BLaER1 (cell line): ENCODE results near the gene RAB34.

Source experiments
- H3K27ac ChIP-seq: shearing (Covaris generic); formaldehyde crosslinking; 2 replicates; pipeline ENCODE4 v1.8.1; 2022
- H3K27me3 ChIP-seq: shearing (Covaris generic); formaldehyde crosslinking; 2 replicates; pipeline ENCODE4 v1.8.1; 2022
- H3K36me3 ChIP-seq: shearing (Covaris generic); formaldehyde crosslinking; 2 replicates; pipeline ENCODE4 v1.8.1; 2022
- H3K4me1 ChIP-seq: shearing (Covaris generic); formaldehyde crosslinking; 2 replicates; pipeline ENCODE4 v1.8.1; 2022
- H3K4me2 ChIP-seq: shearing (Covaris generic); formaldehyde crosslinking; 2 replicates; pipeline ENCODE4 v1.8.1; 2022
- H3K4me3 ChIP-seq: shearing (Covaris generic); formaldehyde crosslinking; 2 replicates; pipeline ENCODE4 v1.8.1; 2022
- H3K9ac ChIP-seq: shearing (Covaris generic); formaldehyde crosslinking; 2 replicates; pipeline ENCODE4 v1.8.1; 2022
- H3K9me3 ChIP-seq: shearing (Covaris generic); formaldehyde crosslinking; 2 replicates; pipeline ENCODE4 v1.8.1; 2022
- H4K20me1 ChIP-seq: shearing (Covaris generic); formaldehyde crosslinking; 2 replicates; pipeline ENCODE4 v1.8.1; 2022
- Cebpa-rat ChIP-seq: shearing (Covaris generic); IDR thresholded peaks from 2 replicates; pipeline ENCODE4 v1.8.1; 2022

Gene RAB34, protein sequence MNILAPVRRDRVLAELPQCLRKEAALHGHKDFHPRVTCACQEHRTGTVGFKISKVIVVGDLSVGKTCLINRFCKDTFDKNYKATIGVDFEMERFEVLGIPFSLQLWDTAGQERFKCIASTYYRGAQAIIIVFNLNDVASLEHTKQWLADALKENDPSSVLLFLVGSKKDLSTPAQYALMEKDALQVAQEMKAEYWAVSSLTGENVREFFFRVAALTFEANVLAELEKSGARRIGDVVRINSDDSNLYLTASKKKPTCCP

DNA sequence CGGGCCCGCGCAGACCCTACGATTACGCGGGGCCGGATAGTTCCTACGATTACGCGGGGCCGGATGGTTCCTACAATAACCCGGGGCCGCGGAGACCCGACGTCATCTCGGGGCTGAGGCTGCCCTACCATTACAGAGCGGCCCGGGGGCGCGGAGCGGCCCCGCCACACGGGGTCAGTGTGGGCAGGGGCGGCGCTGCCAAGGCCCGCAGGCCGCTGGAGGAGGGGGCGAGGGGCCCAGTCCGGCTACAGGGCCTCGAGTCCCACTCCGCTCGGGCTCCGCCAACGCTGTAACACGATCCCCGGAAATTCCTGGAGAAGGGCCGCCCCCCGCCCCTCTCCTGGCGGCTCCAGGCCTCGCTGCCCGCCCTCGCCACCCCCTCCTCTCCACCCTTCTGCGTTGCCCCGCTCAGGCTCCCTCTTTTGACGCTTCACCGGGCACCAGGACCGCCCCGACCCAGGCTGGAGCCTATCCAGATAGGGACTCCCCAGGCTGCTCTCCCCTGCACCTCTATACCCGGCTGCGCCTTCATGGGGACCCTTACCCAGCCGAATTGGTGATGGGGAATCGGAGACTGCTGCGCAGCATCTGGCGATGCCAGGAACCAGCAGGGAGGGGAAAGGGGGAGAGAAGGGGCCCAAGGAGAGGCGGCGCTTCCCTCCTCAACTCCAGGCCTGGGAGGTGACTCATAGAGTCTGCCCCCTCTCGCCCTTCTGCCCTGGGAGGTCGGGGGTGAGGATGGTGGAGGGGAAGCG is at the start of gene RAB34:
TSS of gene RAB34 (minus strand) at position 291 of the 755 bp plus-strand sequence. CDS start 602 bp downstream, outside the sequence.
- peaks cover 55% of the 10 kb centered on the region for H4K20me1 ChIP-seq
- H3K27ac ChIP-seq = peak within 1 kb of the TSS; percentile 99
- peak within 1 kb of the TSS; percentile 98 for H3K4me2 ChIP-seq
- no peaks in the 10 kb centered on the region for H3K9me3 ChIP-seq
- peak within 1 kb of the TSS; percentile 84 for H3K4me3 ChIP-seq
- peaks cover 67% of the 10 kb centered on the region for H3K4me1 ChIP-seq
- peak within 1 kb of the TSS; percentile 98 for H3K9ac ChIP-seq
- no peaks in the 10 kb centered on the region for H3K27me3 ChIP-seq
- H3K36me3 ChIP-seq = peaks cover 54% of the 10 kb centered on the region
- TF ChIP-seq Cebpa-rat = no peak

DNA sequence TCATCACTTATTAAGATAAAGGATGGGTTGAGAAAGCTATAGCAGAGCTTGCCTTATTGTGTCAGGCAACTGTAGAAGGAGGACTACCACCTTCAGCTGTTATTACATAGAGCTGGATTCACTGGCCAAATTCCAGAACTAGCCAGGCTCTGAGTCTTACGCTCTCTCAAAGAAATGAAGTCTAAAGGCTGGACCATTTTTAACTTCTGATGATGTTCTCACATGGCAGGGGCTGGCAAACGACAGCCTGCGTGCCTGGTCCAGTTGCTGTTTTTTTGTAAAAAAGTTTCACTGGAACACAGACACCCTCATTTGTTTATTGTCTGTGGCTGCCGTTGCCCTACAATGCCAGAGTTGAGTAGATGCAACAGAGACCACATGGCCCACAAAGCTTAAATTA is 47.4 kb upstream of the RAB34 start:
- H3K4me3 ChIP-seq = no peak overlapping the region
- peaks cover 72% of the 10 kb centered on the region for H3K36me3 ChIP-seq
- no peak overlapping the region for H3K27ac ChIP-seq
- H4K20me1 ChIP-seq = peaks cover 71% of the 10 kb centered on the region
- H3K27me3 ChIP-seq = no peaks in the 10 kb centered on the region; the same call in 1 of the 2 replicates
- no peak overlapping the region for H3K4me2 ChIP-seq
- peaks cover 11% of the 10 kb centered on the region for H3K4me1 ChIP-seq
- no peak for TF ChIP-seq Cebpa-rat
- H3K9ac ChIP-seq = no peak overlapping the region
- H3K9me3 ChIP-seq = no peaks in the 10 kb centered on the region

DNA sequence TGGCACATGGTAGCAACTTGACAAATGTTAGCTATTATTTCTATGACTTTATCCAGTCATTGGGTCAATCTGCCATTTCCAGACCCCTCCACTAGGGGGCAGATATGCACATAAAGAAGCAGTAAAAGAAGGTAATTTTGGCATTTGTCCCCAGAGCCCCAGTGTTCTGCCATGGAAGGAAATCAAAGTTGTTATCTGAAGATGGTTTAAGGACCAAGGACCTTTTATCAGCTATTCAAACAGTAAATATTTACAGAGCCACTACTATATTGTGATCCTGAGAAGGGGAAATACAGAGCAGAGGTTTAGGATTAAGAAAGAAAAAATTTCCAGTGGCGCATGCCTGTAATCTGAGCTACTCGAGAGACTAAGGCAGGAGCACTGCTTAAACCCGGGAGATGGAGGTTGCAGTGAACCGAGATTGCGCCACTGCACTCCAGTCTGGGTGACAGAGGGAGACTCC is 46.2 kb upstream of the RAB34 start:
- peaks cover 11% of the 10 kb centered on the region for H3K4me1 ChIP-seq
- TF ChIP-seq Cebpa-rat = no peak
- H4K20me1 ChIP-seq = peaks cover 66% of the 10 kb centered on the region
- no peak overlapping the region for H3K27ac ChIP-seq
- peaks cover 84% of the 10 kb centered on the region for H3K36me3 ChIP-seq
- H3K27me3 ChIP-seq = no peaks in the 10 kb centered on the region; the same call in 1 of the 2 replicates
- H3K9me3 ChIP-seq = no peaks in the 10 kb centered on the region
- no peak overlapping the region for H3K4me3 ChIP-seq
- H3K4me2 ChIP-seq = no peak overlapping the region
- H3K9ac ChIP-seq = no peak overlapping the region

DNA sequence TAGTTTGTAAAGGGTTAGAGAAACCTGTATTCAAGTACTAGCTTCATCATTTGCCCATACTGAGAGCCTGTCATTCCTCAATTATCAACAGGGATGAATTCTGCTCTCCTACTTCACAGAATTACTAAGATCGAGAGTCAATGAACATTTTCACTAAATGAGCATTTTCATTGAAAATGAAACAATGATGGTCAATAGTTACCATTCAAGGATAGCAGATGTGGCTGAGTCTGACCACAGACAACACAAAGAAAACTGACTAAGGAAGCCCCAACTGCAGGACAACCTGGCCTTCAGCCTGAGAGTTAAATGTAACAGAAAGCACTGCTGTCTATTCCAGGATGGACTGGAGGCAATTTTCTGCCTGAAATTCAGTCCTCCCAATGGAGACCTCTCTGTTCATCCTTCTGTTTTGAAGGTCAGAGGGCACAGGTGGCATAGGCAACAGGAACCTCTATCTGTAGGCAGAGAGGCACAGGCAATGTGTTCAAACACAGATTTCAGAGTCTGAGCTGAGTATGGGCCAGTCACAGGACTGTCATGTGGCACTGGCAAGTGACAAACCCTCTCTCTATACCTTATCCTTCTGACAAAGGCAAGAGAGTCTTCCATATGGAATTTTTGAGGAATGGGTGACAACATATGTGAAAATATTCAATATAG is 45.6 kb upstream of the RAB34 start:
- no peaks in the 10 kb centered on the region; the same call in 1 of the 2 replicates for H3K27me3 ChIP-seq
- no peak overlapping the region for H3K4me3 ChIP-seq
- no peak overlapping the region for H3K9ac ChIP-seq
- H4K20me1 ChIP-seq = peaks cover 66% of the 10 kb centered on the region
- H3K4me1 ChIP-seq = peaks cover 11% of the 10 kb centered on the region
- peaks cover 89% of the 10 kb centered on the region for H3K36me3 ChIP-seq
- H3K4me2 ChIP-seq = no peak overlapping the region
- H3K9me3 ChIP-seq = no peaks in the 10 kb centered on the region
- TF ChIP-seq Cebpa-rat = no peak
- no peak overlapping the region for H3K27ac ChIP-seq

DNA sequence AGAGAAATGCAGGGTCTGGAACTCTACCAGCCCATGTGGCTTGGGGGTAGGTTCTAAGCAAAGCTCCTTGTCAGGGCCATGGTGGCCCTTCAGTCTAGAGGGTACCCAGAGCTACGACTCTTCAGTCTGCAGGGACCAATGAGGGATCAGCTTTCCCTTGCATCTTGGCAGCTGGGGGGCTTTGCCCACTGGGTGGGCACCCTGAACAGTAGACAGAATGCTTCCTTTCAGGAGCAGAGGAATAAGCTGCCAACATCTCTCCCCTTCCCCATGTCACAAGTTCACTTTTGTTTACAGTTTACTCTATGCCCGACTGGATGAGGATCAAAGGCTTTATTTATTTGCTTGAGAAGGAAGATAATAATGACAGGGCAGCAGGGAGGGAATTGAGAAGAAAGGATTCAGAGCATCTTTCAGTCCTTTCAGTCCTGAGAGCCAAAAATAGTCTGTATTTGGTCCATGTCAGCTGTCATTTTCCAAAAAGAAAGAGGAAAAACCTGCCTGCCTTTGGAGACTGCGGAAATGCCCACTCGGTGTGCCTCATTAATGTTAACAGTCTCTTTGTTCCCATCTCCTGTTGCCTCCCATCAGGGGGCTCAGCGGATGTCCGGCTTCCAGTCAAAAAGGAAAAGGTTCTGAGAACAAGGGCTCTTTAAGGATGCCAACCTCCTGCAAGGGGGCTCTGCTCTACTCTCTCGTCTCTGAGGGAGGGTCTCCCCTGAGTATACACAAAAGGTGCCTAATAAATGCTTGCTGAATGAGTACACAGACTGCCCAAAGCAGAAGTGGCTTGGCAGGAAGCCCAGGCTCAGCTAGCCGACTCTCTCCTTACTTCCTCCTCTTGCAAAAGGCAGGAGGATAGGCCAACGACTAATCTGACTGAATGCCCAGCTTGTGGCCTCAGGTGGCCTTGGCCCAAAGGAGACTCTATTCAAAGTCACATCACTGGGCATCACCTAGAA is 43.2 kb upstream of the RAB34 start:
- Histone ChIP-seq H3K27ac (peak overlapping the region; percentile 7; the same call in 1 of the 2 replicates), H4K20me1 (peaks cover 46% of the 10 kb centered on the region), H3K9ac (no peak overlapping the region), H3K36me3 (peaks cover 87% of the 10 kb centered on the region), H3K4me3 (no peak overlapping the region), H3K9me3 (no peaks in the 10 kb centered on the region), H3K27me3 (no peaks in the 10 kb centered on the region), H3K4me2 (peak overlapping the region; percentile 22; the same call in 1 of the 2 replicates), H3K4me1 (peaks cover 11% of the 10 kb centered on the region)
- no peak for TF ChIP-seq Cebpa-rat

DNA sequence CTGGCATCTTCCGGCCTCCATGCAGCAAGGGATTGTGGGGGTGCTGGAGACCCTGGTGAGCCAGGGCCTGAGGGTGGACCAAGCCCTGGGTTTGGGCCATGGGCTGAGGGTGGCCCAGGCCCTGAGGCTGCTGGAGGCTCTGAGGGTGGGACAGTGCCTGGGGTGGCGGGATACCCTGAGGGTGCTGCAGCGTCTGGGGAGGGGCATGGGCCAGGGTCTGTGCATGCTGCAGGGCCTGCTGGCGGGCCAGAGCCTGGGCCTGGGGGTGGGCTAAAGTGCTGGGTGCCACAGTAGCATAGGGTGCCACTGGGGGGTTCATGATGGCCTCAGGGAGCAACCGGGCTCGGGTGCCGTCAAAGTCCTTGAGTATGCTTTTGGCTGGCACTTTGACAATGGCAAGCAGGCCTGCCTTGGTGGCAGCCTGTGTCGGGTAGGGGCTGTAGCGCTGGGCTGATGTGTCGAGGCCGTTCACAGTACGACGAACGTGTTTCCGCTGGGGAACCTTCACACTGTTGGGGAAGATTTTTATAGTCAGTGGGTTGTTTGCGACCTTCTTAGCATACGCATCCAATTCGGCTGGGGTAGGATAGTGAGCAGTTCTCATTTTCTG is 41.7 kb upstream of the RAB34 start:
- Histone ChIP-seq H3K9ac (no peak overlapping the region), H3K27me3 (no peaks in the 10 kb centered on the region), H4K20me1 (peaks cover 40% of the 10 kb centered on the region), H3K9me3 (no peaks in the 10 kb centered on the region), H3K4me2 (no peak overlapping the region), H3K36me3 (peaks cover 85% of the 10 kb centered on the region), H3K4me1 (peaks cover 11% of the 10 kb centered on the region), H3K4me3 (no peak overlapping the region), H3K27ac (no peak overlapping the region)
- no peak for TF ChIP-seq Cebpa-rat

DNA sequence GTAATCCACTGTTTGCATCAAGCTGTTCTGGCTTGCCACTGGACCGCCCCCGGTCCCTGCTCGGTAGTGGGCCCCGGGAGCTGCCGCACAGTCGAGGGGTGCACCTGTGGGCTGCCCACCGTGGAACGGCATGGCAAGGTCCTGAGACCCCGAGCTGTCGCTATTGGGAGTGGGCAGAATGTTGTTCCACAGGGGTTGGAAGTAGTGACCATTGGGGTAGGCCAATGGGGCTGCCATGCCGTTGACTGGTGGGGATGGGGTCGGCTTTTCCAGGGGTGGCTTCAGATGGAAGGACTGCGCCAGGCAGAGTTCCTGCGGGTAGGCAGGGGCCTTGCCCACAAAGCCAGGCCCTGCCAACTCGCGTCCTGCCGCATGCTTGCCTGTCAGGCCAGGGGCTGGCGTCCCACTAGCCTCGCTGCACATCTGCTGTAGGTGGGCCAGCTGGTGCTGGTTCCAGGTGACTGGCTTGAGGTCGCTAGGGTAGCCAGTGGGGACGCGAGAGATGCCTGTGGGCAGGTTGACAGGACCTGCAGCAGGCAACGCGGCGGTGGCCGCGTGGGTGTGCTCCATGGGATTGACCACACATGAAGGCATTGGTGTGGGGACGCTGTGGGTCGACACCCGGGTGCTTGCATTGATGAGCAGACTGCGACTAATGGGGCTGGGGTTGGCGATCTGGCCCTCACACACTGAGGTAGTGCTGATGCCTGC is 40.9 kb upstream of the RAB34 start:
- Histone ChIP-seq H3K4me2 (no peak overlapping the region), H3K9me3 (no peaks in the 10 kb centered on the region), H3K27ac (no peak overlapping the region), H3K27me3 (no peaks in the 10 kb centered on the region), H4K20me1 (peaks cover 39% of the 10 kb centered on the region), H3K36me3 (peaks cover 84% of the 10 kb centered on the region), H3K4me1 (peaks cover 11% of the 10 kb centered on the region), H3K9ac (no peak overlapping the region), H3K4me3 (no peak overlapping the region)
- no peak for TF ChIP-seq Cebpa-rat

DNA sequence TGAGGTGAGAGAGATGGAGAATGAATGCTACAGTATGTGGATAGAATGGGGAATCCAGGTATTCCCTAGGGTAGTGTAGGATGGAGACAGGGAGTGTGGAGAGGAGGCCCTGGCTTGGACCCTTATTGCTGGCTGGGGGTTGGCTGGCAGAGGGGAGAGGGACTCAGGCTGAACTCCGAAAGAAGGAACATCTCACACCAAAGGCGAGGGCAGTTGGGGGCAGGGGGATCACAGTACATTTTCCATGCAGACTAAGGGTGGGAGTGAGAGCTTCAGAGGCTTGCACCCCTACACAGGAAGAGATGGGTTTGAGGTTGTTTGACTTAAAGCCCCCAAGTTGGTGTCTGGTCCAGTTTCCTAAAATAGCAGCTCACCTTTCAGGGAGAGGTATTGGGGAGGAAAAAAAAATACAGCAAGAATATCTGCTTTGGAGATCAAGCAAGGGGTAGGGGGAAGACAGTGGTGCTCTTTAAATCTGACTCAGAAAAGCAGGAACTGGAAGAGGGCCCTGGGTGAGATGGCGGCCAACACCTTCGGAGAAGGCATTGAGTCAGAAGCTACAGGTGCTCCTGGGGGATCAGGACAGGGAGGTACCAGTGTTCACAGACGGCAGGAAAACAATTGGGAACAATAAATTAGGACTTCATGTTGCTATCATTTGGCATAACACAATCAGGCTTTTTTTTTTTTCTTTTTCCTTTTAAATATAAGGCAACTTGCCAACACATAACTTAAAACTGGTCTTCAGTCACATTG is 38.6 kb upstream of the RAB34 start:
- no peak for TF ChIP-seq Cebpa-rat
- peaks cover 11% of the 10 kb centered on the region for H3K4me1 ChIP-seq
- no peak overlapping the region for H3K4me3 ChIP-seq
- H3K9ac ChIP-seq = no peak overlapping the region
- no peak overlapping the region for H3K27ac ChIP-seq
- no peaks in the 10 kb centered on the region for H3K27me3 ChIP-seq
- H4K20me1 ChIP-seq = peaks cover 46% of the 10 kb centered on the region
- no peak overlapping the region for H3K4me2 ChIP-seq
- H3K9me3 ChIP-seq = no peaks in the 10 kb centered on the region
- peaks cover 82% of the 10 kb centered on the region for H3K36me3 ChIP-seq
